AG04450 (cell line): ENCODE data around the gene PLA2G4B. TPM values are rescaled to one million over a fixed set of nuclear protein-coding genes. Genes with fewer than 3 reads are reported as not detected.

Experiments
- CTCF ChIA-PET: fragments of 300-600, 350-600 bp; formaldehyde crosslinking; extraction: SDS; loops from one replicate; lab custom pipeline; 2022; ENCODE audit warnings: antibody characterized with exemption, inconsistent platforms; lab: Charles Lee
- POLR2A ChIA-PET: fragments of 350-600 bp; formaldehyde crosslinking; extraction: SDS; loops from one replicate; lab custom pipeline; 2021; ENCODE audit warnings: antibody characterized with exemption, inconsistent platforms; lab: Yijun Ruan, JAX
- DNase-seq: peaks from one replicate; pipeline ENCODE4 v3.0.0-alpha.2; 2011; ENCODE audit warnings: low read depth, low spot score
- H3K27ac ChIP-seq: one replicate; pipeline ENCODE4 v1.5.1; 2012; ENCODE audit warnings: low read depth, low read length, control low read depth
- H3K27me3 ChIP-seq: one replicate; pipeline ENCODE4 v1.6.0; 2012; ENCODE audit warnings: low read length; ENCODE audit not compliant: control insufficient read depth, insufficient read depth
- H3K4me3 ChIP-seq: 2 replicates; pipeline ENCODE4 v1.5.1; 2011; ENCODE audit warnings: mild to moderate bottlenecking, low read depth, low read length, control low read depth
- H3K9me3 ChIP-seq: 2 replicates; pipeline ENCODE4 v1.5.1; 2012; ENCODE audit warnings: low read length; ENCODE audit not compliant: control insufficient read depth, insufficient read depth
- CTCF ChIP-seq: IDR thresholded peaks from 2 replicates; pipeline ENCODE4 v1.5.1; 2011; ENCODE audit warnings: low read depth, low read length, control low read depth, inconsistent platforms
- polyA plus RNA-seq: library from polyadenylated mRNA; depleted of rRNA; stranded (reverse); fragments of >200 nt; gene quantifications from 2 replicates; pipeline ENCODE4 v1.2.3, GENCODE V29; 2011

PLA2G4B gene
- polyA plus RNA-seq, 1 experiment = 1.3 TPM

GRCh38 chr15:41873711-41874110 is 35.1 kb downstream of the PLA2G4B start:
- H3K27me3 ChIP-seq = peaks cover 12% of the 10 kb centered on the region
- H3K4me3 ChIP-seq = no peak overlapping the region
- ChIA-PET CTCF (no interaction called here), POLR2A (no interaction called here)
- H3K27ac ChIP-seq = no peak overlapping the region
- H3K9me3 ChIP-seq = no peaks in the 10 kb centered on the region; the same call in 1 of the 2 replicates
- TF ChIP-seq CTCF = no peak
- DNase-seq = no peak

- no peak for DNase-seq
- TF ChIP-seq CTCF = no peak
- Histone ChIP-seq H3K27ac (no peak overlapping the region), H3K27me3 (peaks cover 18% of the 10 kb centered on the region), H3K4me3 (no peak overlapping the region), H3K9me3 (no peaks in the 10 kb centered on the region; the same call in 1 of the 2 replicates)
- CTCF ChIA-PET = no interaction called here
- POLR2A ChIA-PET = no interaction called here
Observed at GRCh38 chr15:41874736-41875135, 36.1 kb downstream of the PLA2G4B start.

- Histone ChIP-seq H3K4me3 (no peak overlapping the region), H3K27me3 (peaks cover 27% of the 10 kb centered on the region), H3K27ac (no peak overlapping the region), H3K9me3 (no peaks in the 10 kb centered on the region; the same call in 1 of the 2 replicates)
- no peak for DNase-seq
- TF ChIP-seq CTCF = no peak
- POLR2A ChIA-PET = no interaction called here
- CTCF ChIA-PET = no interaction called here
Observed at GRCh38 chr15:41876007-41876406, 37.4 kb downstream of the PLA2G4B start.

- CTCF ChIA-PET = no interaction called here
- peaks cover 31% of the 10 kb centered on the region for H3K27me3 ChIP-seq
- H3K27ac ChIP-seq = no peak overlapping the region
- TF ChIP-seq CTCF = no peak
- DNase-seq = no peak
- H3K4me3 ChIP-seq = no peak overlapping the region
- POLR2A ChIA-PET = no interaction called here
- no peaks in the 10 kb centered on the region; the same call in 1 of the 2 replicates for H3K9me3 ChIP-seq
Observed at GRCh38 chr15:41876689-41877088, 38.0 kb downstream of the PLA2G4B start.

GRCh38 chr15:41877631-41878354 is 39.1 kb downstream of the PLA2G4B start:
- Histone ChIP-seq H3K9me3 (no peaks in the 10 kb centered on the region; the same call in 1 of the 2 replicates), H3K27ac (no peak overlapping the region), H3K4me3 (no peak overlapping the region), H3K27me3 (peaks cover 32% of the 10 kb centered on the region)
- no peak for DNase-seq
- ChIA-PET CTCF (no interaction called here), POLR2A (no interaction called here)
- TF ChIP-seq CTCF = no peak
